Central memory CD8-positive, alpha-beta T cell (primary cell): ENCODE measurements around the gene ZFHX2.

ENCODE experiments used
- ATAC-seq: fragments of 150-1000 bp; cut with Tn5 transposase; replicated peaks from 2 replicates; pipeline ENCODE4 v1.10.0; 2022; ENCODE audit warnings: mild to moderate bottlenecking, moderate FRiP score, moderate number of reproducible peaks; ENCODE audit not compliant: poor library complexity, severe bottlenecking; ENCODE audit errors: extremely low read depth
- DNase-seq, 2 donors: peaks; one replicate each; pipeline ENCODE4 v3.0.0; 2021; ENCODE audit warnings: low spot score in 2 of 2
- H3K27ac Mint-ChIP-seq: one replicate; pipeline ENCODE4 v1.8.0; 2022; ENCODE audit warnings: low read depth, mild to moderate bottlenecking, moderate library complexity, mixed read lengths
- H3K27me3 Mint-ChIP-seq: one replicate; pipeline ENCODE4 v1.8.0; 2022; ENCODE audit warnings: mixed read lengths
- H3K36me3 Mint-ChIP-seq: one replicate; pipeline ENCODE4 v1.8.0; 2022; ENCODE audit warnings: mild to moderate bottlenecking, moderate library complexity, mixed read lengths; ENCODE audit not compliant: insufficient read depth
- H3K4me1 Mint-ChIP-seq: one replicate; pipeline ENCODE4 v1.8.0; 2022; ENCODE audit warnings: mixed read lengths
- H3K4me3 Mint-ChIP-seq: one replicate; pipeline ENCODE4 v1.8.0; 2022; ENCODE audit warnings: mild to moderate bottlenecking, moderate library complexity, mixed read lengths
- H3K9me3 Mint-ChIP-seq: one replicate; pipeline ENCODE4 v1.8.0; 2022; ENCODE audit warnings: mixed read lengths

ZFHX2 gene

GRCh38 chr14:23580152-23580926 is 28.8 kb upstream of the ZFHX2 start:
- Mint-ChIP-seq H3K27me3 (peaks cover 61% of the 10 kb centered on the region), H3K27ac (no peak overlapping the region), H3K4me3 (no peak overlapping the region), H3K4me1 (peaks cover 17% of the 10 kb centered on the region), H3K36me3 (peaks cover 2% of the 10 kb centered on the region), H3K9me3 (no peaks in the 10 kb centered on the region)
- DNase-seq (no peak), ATAC-seq (no peak)

DNA sequence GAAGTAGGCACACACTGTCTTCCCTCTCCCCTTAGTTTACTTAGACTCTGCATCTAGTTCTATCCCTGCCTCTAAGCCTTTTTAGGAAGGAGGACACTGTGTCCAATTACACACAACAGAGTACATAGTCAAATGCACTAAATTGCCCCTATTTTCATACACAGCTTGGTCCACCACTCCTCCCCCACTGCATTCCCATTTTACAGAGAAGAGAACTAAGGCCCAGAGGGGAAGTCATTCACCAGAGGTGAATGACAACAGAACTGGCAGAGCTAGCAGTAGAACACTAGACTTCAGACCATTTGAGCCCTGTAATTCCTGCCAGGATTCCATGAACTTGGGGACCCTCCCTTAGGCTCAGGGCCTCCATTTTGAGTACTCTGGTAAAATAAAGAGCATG is 28.2 kb upstream of the ZFHX2 start:
- Mint-ChIP-seq H3K36me3 (peaks cover 2% of the 10 kb centered on the region), H3K4me1 (peaks cover 17% of the 10 kb centered on the region), H3K9me3 (no peaks in the 10 kb centered on the region), H3K27me3 (peaks cover 66% of the 10 kb centered on the region), H3K4me3 (no peak overlapping the region), H3K27ac (no peak overlapping the region)
- no peak for DNase-seq
- no peak for ATAC-seq

DNA sequence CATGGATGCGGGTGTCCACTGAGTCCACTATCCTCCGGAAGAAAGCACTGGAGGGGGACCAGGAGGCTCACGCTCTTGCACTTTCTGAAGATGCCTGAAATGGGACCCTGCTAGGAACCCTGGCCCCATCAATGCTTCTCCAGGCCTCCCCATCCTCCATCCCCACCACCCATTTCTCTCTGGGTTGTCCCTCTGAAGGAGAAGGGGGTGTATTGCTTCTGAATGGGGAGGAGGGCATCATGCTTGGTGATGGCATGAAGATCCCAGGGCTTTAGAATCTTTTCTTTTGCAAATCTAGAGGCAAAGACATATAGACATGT is 27.7 kb upstream of the ZFHX2 start:
- peaks cover 2% of the 10 kb centered on the region for H3K36me3 Mint-ChIP-seq
- no peaks in the 10 kb centered on the region for H3K9me3 Mint-ChIP-seq
- peaks cover 17% of the 10 kb centered on the region for H3K4me1 Mint-ChIP-seq
- ATAC-seq (no peak), DNase-seq (no peak)
- no peak overlapping the region for H3K4me3 Mint-ChIP-seq
- peak overlapping the region; percentile 60 for H3K27ac Mint-ChIP-seq
- peaks cover 66% of the 10 kb centered on the region for H3K27me3 Mint-ChIP-seq

DNA sequence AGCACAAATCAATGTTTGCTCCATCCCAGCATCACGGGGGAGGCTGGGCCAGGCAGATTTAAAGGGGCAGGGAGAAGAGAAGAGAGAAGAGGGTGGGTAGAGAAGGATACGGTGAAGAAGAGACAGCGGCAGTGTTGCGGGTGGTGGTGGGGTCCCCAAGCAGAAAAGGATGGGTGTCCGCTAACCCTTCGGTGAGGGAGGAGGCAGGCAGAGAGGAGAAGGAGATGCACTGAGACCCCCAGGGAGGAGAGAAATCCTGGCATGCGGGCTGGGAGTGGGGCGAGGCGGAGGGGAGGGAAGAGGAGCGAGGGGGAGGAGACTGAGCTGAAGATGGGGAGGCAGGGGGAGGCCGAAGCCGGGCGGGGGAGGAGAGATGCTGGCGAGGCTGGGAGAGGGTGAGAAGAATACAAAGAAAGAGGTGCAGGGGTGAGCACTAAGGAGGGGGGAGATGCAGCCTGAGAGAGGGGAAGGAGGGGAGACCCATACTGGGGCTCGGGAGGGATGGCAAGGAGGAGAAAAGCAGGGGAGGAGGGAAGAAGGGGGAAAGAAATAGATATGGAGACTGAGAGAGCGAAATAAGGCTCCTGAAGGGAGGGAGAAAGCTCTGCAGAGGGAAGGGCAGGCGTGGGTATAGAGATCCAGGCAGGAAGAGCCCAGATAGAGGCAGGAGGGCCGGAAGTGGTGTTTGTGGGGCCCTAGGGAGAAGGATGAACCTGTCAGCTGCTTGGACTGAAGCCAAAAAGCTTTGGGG is 27.2 kb upstream of the ZFHX2 start, which contains the start of gene JPH4:
JPH4 (minus strand) TSS at position 231 of the 751 bp plus-strand sequence. CDS start 1,337 bp downstream, outside the sequence.
- Mint-ChIP-seq H3K9me3 (no peaks in the 10 kb centered on the region), H3K27me3 (peaks cover 61% of the 10 kb centered on the region), H3K4me3 (peak within 1 kb of the TSS; percentile 5), H3K27ac (peak within 1 kb of the TSS; percentile 60), H3K36me3 (peaks cover 2% of the 10 kb centered on the region), H3K4me1 (peaks cover 17% of the 10 kb centered on the region)
- no peak for ATAC-seq
- DNase-seq: no peak

GRCh38 chr14:23577710-23578392 is 26.3 kb upstream of the ZFHX2 start:
- no peak overlapping the region for H3K4me3 Mint-ChIP-seq
- H3K4me1 Mint-ChIP-seq: peaks cover 17% of the 10 kb centered on the region
- H3K36me3 Mint-ChIP-seq: peaks cover 2% of the 10 kb centered on the region
- no peak overlapping the region for H3K27ac Mint-ChIP-seq
- ATAC-seq: no peak
- peaks cover 64% of the 10 kb centered on the region for H3K27me3 Mint-ChIP-seq
- no peaks in the 10 kb centered on the region for H3K9me3 Mint-ChIP-seq
- no peak for DNase-seq

GRCh38 chr14:23577004-23577681 is 25.6 kb upstream of the ZFHX2 start:
- peaks cover 17% of the 10 kb centered on the region for H3K4me1 Mint-ChIP-seq
- DNase-seq (no peak), ATAC-seq (no peak)
- H3K4me3 Mint-ChIP-seq: peak overlapping the region; percentile 60
- H3K27me3 Mint-ChIP-seq: peaks cover 71% of the 10 kb centered on the region
- H3K36me3 Mint-ChIP-seq: peaks cover 2% of the 10 kb centered on the region
- no peak overlapping the region for H3K27ac Mint-ChIP-seq
- no peaks in the 10 kb centered on the region for H3K9me3 Mint-ChIP-seq

DNA sequence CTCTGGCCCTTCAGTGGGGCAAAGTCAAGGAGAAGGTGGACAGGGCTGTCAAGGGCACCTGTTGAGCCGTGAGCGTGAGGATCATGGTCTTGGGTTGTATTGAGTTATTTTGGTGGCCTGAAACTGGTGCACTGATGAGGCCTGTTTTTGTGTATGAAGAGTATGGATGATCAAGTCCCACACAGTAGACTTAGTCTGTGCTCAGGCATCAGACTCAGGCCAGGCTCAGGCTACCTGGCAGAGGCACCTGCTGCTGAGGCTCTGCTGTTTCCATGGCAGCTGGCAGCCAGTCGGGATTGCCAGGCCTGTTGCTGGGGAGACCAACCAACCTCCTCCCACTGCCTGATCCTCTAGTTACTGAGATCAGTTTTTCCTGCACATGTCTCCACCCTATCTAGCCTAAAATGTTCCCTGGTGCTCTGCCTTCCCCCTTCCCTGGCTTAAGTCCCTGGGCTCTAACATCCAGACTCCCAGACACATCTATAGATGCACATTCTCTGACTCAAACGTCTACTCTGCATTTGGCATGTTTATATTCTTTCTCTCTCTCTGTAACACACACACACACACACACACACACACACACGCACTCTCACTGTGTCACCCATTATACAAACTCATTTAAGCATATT is 21.9 kb upstream of the ZFHX2 start:
- no peak overlapping the region for H3K4me3 Mint-ChIP-seq
- no peaks in the 10 kb centered on the region for H3K9me3 Mint-ChIP-seq
- ATAC-seq: no peak
- peaks cover 54% of the 10 kb centered on the region for H3K27me3 Mint-ChIP-seq
- no peak overlapping the region for H3K27ac Mint-ChIP-seq
- peaks cover 18% of the 10 kb centered on the region for H3K4me1 Mint-ChIP-seq
- DNase-seq: no peak
- H3K36me3 Mint-ChIP-seq: peaks cover 2% of the 10 kb centered on the region

GRCh38 chr14:23572836-23573235 is 21.3 kb upstream of the ZFHX2 start:
- no peaks in the 10 kb centered on the region for H3K9me3 Mint-ChIP-seq
- H3K36me3 Mint-ChIP-seq: peaks cover 1% of the 10 kb centered on the region
- peaks cover 48% of the 10 kb centered on the region for H3K27me3 Mint-ChIP-seq
- ATAC-seq (no peak), DNase-seq (no peak)
- H3K4me1 Mint-ChIP-seq: peaks cover 22% of the 10 kb centered on the region
- H3K27ac Mint-ChIP-seq: no peak overlapping the region
- no peak overlapping the region for H3K4me3 Mint-ChIP-seq

DNA sequence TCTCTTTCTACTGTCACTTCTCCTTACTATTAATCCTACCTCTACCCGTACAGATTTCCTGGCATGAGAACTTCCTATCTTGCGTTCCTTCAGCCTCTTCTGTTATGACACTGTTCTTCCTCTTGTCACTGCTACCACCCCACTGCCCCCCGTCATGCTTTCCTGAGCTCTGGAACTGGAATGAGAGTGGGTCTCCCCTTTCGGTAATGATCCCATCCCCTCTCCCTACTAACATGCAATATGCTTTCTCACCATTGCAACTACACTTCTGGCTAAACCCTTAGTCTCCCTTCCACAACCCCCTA is 20.9 kb upstream of the ZFHX2 start:
- no peak for DNase-seq
- Mint-ChIP-seq H3K9me3 (no peaks in the 10 kb centered on the region), H3K27me3 (peaks cover 44% of the 10 kb centered on the region), H3K36me3 (peaks cover 3% of the 10 kb centered on the region), H3K27ac (no peak overlapping the region), H3K4me3 (no peak overlapping the region), H3K4me1 (peaks cover 25% of the 10 kb centered on the region)
- ATAC-seq: no peak

GRCh38 chr14:23571701-23572523 is 20.3 kb upstream of the ZFHX2 start:
- Mint-ChIP-seq H3K4me1 (peaks cover 25% of the 10 kb centered on the region), H3K27me3 (peaks cover 39% of the 10 kb centered on the region), H3K4me3 (no peak overlapping the region), H3K27ac (no peak overlapping the region), H3K36me3 (peaks cover 4% of the 10 kb centered on the region), H3K9me3 (no peaks in the 10 kb centered on the region)
- DNase-seq (no peak), ATAC-seq (no peak)

- H3K4me1 Mint-ChIP-seq: peaks cover 23% of the 10 kb centered on the region
- no peak overlapping the region for H3K4me3 Mint-ChIP-seq
- DNase-seq (no peak), ATAC-seq (no peak)
- peaks cover 6% of the 10 kb centered on the region for H3K36me3 Mint-ChIP-seq
- H3K9me3 Mint-ChIP-seq: no peaks in the 10 kb centered on the region
- no peak overlapping the region for H3K27ac Mint-ChIP-seq
- peaks cover 31% of the 10 kb centered on the region for H3K27me3 Mint-ChIP-seq
These were observed 19.4 kb upstream of the ZFHX2 start for GRCh38 chr14:23570806-23571483.
